ENCODE measurements around the gene ZNF580.

GRCh38 chr19:55658846-55659459 is 18.2 kb downstream of the ZNF580 start:
- TF ChIP-seq CTCF (conservative IDR thresholded peaks at IDR 0.05; ENCODE audit: low read length) (no peak), EZH2phosphoT487 (IDR thresholded peaks at IDR 0.05; ENCODE audit: borderline replicate concordance, low read depth, low read length) (no peak)

Data from OCI-LY7 (cell line).